ENCODE data around the gene DIPK2A.
A peak's percentile ranks its signal among the peaks of the same experiment; 100 is the strongest.

The DIPK2A gene

DNA sequence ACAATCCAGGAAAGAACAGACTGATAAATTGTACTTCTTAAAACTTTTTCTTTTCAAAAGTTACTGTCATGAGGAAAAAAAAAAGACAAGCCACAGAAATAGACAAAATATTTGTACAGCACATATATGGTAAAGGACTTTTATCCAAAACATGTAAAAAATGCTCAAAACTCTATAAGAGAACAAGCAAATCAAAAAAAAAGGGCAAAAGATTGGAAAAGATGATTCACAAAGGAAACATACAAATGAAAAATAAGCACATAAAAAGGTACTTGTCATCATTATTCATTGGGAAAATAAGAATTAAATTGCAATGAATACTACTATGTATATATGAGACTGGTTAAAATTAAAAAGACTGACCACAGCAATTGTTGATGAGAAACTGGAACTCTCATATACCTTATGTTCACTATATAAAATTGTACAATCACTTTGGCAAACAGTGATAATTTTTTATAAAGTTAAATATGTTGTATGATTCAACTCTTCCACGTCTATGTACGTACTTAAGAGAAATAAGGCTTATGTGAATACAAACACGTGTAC is 39.7 kb downstream of the DIPK2A start:
- peak; percentile 15 for DNase-seq (ENCODE audit: low read depth)
- TF ChIP-seq, protein P1, sequence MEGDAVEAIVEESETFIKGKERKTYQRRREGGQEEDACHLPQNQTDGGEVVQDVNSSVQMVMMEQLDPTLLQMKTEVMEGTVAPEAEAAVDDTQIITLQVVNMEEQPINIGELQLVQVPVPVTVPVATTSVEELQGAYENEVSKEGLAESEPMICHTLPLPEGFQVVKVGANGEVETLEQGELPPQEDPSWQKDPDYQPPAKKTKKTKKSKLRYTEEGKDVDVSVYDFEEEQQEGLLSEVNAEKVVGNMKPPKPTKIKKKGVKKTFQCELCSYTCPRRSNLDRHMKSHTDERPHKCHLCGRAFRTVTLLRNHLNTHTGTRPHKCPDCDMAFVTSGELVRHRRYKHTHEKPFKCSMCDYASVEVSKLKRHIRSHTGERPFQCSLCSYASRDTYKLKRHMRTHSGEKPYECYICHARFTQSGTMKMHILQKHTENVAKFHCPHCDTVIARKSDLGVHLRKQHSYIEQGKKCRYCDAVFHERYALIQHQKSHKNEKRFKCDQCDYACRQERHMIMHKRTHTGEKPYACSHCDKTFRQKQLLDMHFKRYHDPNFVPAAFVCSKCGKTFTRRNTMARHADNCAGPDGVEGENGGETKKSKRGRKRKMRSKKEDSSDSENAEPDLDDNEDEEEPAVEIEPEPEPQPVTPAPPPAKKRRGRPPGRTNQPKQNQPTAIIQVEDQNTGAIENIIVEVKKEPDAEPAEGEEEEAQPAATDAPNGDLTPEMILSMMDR (conservative IDR thresholded peaks at IDR 0.05; ENCODE audit: control insufficient read depth, insufficient read depth, low read depth, low read length): no peak
- H3K4me3 ChIP-seq (ENCODE audit: control insufficient read depth, low read depth, low read length): no peak overlapping the region

DNA sequence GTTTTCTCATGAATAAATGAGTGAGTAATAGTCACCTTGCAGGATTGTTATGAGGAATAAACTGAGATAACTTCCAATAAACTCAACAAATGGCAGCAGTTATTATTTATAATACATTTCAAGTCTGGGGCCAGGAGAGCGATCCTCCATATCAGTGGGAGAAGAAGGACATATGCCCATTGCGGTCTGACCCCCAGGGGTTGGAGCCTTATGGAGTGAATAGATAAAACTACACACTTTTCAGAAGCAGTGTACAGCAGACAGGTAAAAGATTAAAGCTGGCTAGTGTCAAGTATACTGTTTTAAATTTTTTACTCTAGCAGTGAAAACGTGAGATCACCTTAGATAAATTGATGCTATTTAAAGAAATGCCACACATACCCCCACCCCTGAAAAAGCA is 43.5 kb downstream of the DIPK2A start:
- TF ChIP-seq, protein P1 (conservative IDR thresholded peaks at IDR 0.05; ENCODE audit: control insufficient read depth, insufficient read depth, low read depth, low read length): no peak
- no peak overlapping the region for H3K4me3 ChIP-seq (ENCODE audit: control insufficient read depth, low read depth, low read length)
- no peak for DNase-seq (ENCODE audit: low read depth)

DNA sequence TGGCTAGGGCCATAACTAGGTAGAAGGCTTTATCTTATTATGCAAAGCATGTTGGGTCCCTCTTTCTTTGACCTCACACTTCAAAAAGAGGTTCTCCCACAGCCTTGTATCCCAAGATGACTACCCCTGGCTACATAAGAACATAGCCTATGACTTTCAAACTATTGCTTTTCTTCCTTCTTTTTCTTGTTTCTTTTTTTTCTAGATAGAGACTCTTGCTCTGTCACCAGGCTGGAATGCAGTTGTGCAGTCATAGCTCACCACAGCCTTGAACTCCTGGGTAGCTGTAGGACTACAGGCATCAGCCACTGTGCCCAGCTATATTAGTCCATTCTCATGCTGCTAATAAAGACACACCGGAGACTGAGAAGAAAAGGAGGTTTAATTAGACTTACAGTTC is 47.2 kb downstream of the DIPK2A start:
- peak; percentile 77 for DNase-seq (ENCODE audit: low read depth)

More for the DNA sequence above, 47.2 kb downstream of the DIPK2A start:
- H3K4me3 ChIP-seq (ENCODE audit: control insufficient read depth, low read depth, low read length): no peak overlapping the region
- TF ChIP-seq, protein P1 (conservative IDR thresholded peaks at IDR 0.05; ENCODE audit: control insufficient read depth, insufficient read depth, low read depth, low read length): no peak

Measured in fibroblast of mammary gland (primary cell).